ENCODE measurements around the gene FHOD3. TPM values are rescaled to one million over a fixed set of nuclear protein-coding genes. Genes with fewer than 3 reads are reported as not detected.

Gene FHOD3
- total and polyA plus RNA-seq, 3 experiments from 2014 or later, result not detected

- no peaks in the 10 kb centered on the region for H3K4me1 ChIP-seq (ENCODE audit: insufficient read depth, low read length)
- no peaks in the 10 kb centered on the region for H3K9me3 ChIP-seq (ENCODE audit: low read length)
- Mint-ChIP-seq H3K4me1 (peaks cover 12 to 18% (median 13%) of the 10 kb centered on the region in 3 donors), H3K4me3 (no peak overlapping the region), H3K9me3 (no peaks in the 10 kb centered on the region), H3K27me3 (peaks cover 5 to 22% of the 10 kb centered on the region in 2 donors), H3K36me3 (peaks cover 0 to 5% (median 0%) of the 10 kb centered on the region in 3 donors), H3K27ac (no peak overlapping the region)
- DNase-seq, result no peak
- POLR2A ChIA-PET, result no interaction called here
- H3K36me3 ChIP-seq (ENCODE audit: insufficient read depth, low read length), result no peaks in the 10 kb centered on the region
- H3K4me3 ChIP-seq (ENCODE audit: low read length), result no peak overlapping the region
- H3K27ac ChIP-seq (ENCODE audit: low read depth, low read length), result no peak overlapping the region
- CTCF ChIA-PET, result no interaction called here
- peaks cover 5% of the 10 kb centered on the region for H3K27me3 ChIP-seq (ENCODE audit: insufficient read depth, low read length, poor library complexity, severe bottlenecking)
These were observed 474.8 kb downstream of the FHOD3 start for GRCh38 chr18:36772241-36772723.

- Histone ChIP-seq H3K27ac (ENCODE audit: low read depth, low read length) (no peak overlapping the region), H3K4me3 (ENCODE audit: low read length) (no peak overlapping the region), H3K4me1 (ENCODE audit: insufficient read depth, low read length) (no peaks in the 10 kb centered on the region), H3K27me3 (ENCODE audit: insufficient read depth, low read length, poor library complexity, severe bottlenecking) (no peaks in the 10 kb centered on the region), H3K36me3 (ENCODE audit: insufficient read depth, low read length) (no peaks in the 10 kb centered on the region), H3K9me3 (ENCODE audit: low read length) (no peaks in the 10 kb centered on the region)
- H3K27ac Mint-ChIP-seq, result peak overlapping the region in 1 of 8 donors; percentile 29
- POLR2A ChIA-PET, result no interaction called here
- H3K27me3 Mint-ChIP-seq, result peaks cover 2 to 8% of the 10 kb centered on the region in 2 donors
- peak overlapping the region in 1 of 7 donors; percentile 44 for H3K4me3 Mint-ChIP-seq
- H3K4me1 Mint-ChIP-seq, result peaks cover 11 to 17% (median 12%) of the 10 kb centered on the region in 3 donors
- no peaks in the 10 kb centered on the region for H3K9me3 Mint-ChIP-seq
- no peak for DNase-seq
- CTCF ChIA-PET, result no interaction called here
- peaks cover 1 to 5% (median 4%) of the 10 kb centered on the region in 3 donors for H3K36me3 Mint-ChIP-seq
These were observed 477.9 kb downstream of the FHOD3 start for GRCh38 chr18:36775396-36775795.

- Mint-ChIP-seq H3K27me3 (peaks cover 2 to 5% of the 10 kb centered on the region in 2 donors), H3K36me3 (peaks cover 4 to 7% (median 6%) of the 10 kb centered on the region in 3 donors), H3K27ac (no peak overlapping the region), H3K9me3 (no peaks in the 10 kb centered on the region), H3K4me1 (peaks cover 1 to 5% (median 3%) of the 10 kb centered on the region in 3 donors), H3K4me3 (no peak overlapping the region)
- POLR2A ChIA-PET, result no interaction called here
- Histone ChIP-seq H3K9me3 (ENCODE audit: low read length) (no peaks in the 10 kb centered on the region), H3K36me3 (ENCODE audit: insufficient read depth, low read length) (no peaks in the 10 kb centered on the region), H3K4me3 (ENCODE audit: low read length) (no peak overlapping the region), H3K27me3 (ENCODE audit: insufficient read depth, low read length, poor library complexity, severe bottlenecking) (no peaks in the 10 kb centered on the region), H3K27ac (ENCODE audit: low read depth, low read length) (no peak overlapping the region), H3K4me1 (ENCODE audit: insufficient read depth, low read length) (no peaks in the 10 kb centered on the region)
- CTCF ChIA-PET, result interaction anchor here (0.9 kb wide), 1 partner anchor 17 kb away, joined by 3 read pairs; no protein-coding TSS in a partner anchor
- DNase-seq, result no peak
These were observed 479.1 kb downstream of the FHOD3 start for GRCh38 chr18:36776650-36777049.

- Histone ChIP-seq H3K9me3 (ENCODE audit: low read length) (no peaks in the 10 kb centered on the region), H3K27me3 (ENCODE audit: insufficient read depth, low read length, poor library complexity, severe bottlenecking) (no peaks in the 10 kb centered on the region), H3K4me3 (ENCODE audit: low read length) (no peak overlapping the region), H3K4me1 (ENCODE audit: insufficient read depth, low read length) (no peaks in the 10 kb centered on the region), H3K36me3 (ENCODE audit: insufficient read depth, low read length) (no peaks in the 10 kb centered on the region), H3K27ac (ENCODE audit: low read depth, low read length) (no peak overlapping the region)
- Mint-ChIP-seq H3K36me3 (peaks cover 0 to 15% (median 9%) of the 10 kb centered on the region in 3 donors), H3K27ac (no peak overlapping the region), H3K9me3 (no peaks in the 10 kb centered on the region), H3K27me3 (peaks cover 2 to 5% of the 10 kb centered on the region in 2 donors), H3K4me3 (no peak overlapping the region), H3K4me1 (no peaks in the 10 kb centered on the region)
- CTCF ChIA-PET, result interaction anchor here (1.3 kb wide), 1 partner anchor 33 kb away, joined by 3 read pairs; no protein-coding TSS in a partner anchor
- no peak for DNase-seq
- POLR2A ChIA-PET, result no interaction called here
These were observed 480.1 kb downstream of the FHOD3 start for GRCh38 chr18:36777566-36777965.

- Histone ChIP-seq H3K4me1 (ENCODE audit: insufficient read depth, low read length) (no peaks in the 10 kb centered on the region), H3K27me3 (ENCODE audit: insufficient read depth, low read length, poor library complexity, severe bottlenecking) (no peaks in the 10 kb centered on the region), H3K4me3 (ENCODE audit: low read length) (no peak overlapping the region), H3K27ac (ENCODE audit: low read depth, low read length) (no peak overlapping the region), H3K36me3 (ENCODE audit: insufficient read depth, low read length) (no peaks in the 10 kb centered on the region), H3K9me3 (ENCODE audit: low read length) (no peaks in the 10 kb centered on the region)
- no peak for DNase-seq
- CTCF ChIA-PET, result no interaction called here
- Mint-ChIP-seq H3K27me3 (no peaks in the 10 kb centered on the region), H3K4me1 (no peaks in the 10 kb centered on the region), H3K36me3 (peaks cover 3 to 26% (median 10%) of the 10 kb centered on the region in 3 donors), H3K27ac (no peak overlapping the region), H3K4me3 (no peak overlapping the region), H3K9me3 (no peaks in the 10 kb centered on the region)
- POLR2A ChIA-PET, result no interaction called here
These were observed 483.2 kb downstream of the FHOD3 start for GRCh38 chr18:36780748-36781147.

GRCh38 chr18:36782710-36783109, 485.2 kb downstream of the FHOD3 start:
- H3K4me1 Mint-ChIP-seq, result peaks cover 0 to 1% (median 0%) of the 10 kb centered on the region in 3 donors
- H3K27ac ChIP-seq (ENCODE audit: low read depth, low read length), result no peak overlapping the region
- H3K27me3 ChIP-seq (ENCODE audit: insufficient read depth, low read length, poor library complexity, severe bottlenecking), result no peaks in the 10 kb centered on the region
- H3K9me3 Mint-ChIP-seq, result no peaks in the 10 kb centered on the region
- no peaks in the 10 kb centered on the region for H3K27me3 Mint-ChIP-seq
- no peaks in the 10 kb centered on the region for H3K4me1 ChIP-seq (ENCODE audit: insufficient read depth, low read length)
- CTCF ChIA-PET, result no interaction called here
- POLR2A ChIA-PET, result no interaction called here
- peak overlapping the region in 1 of 8 donors; percentile 17 for H3K27ac Mint-ChIP-seq
- peaks cover 6 to 41% (median 13%) of the 10 kb centered on the region in 3 donors for H3K36me3 Mint-ChIP-seq
- H3K9me3 ChIP-seq (ENCODE audit: low read length), result no peaks in the 10 kb centered on the region
- no peaks in the 10 kb centered on the region for H3K36me3 ChIP-seq (ENCODE audit: insufficient read depth, low read length)
- no peak overlapping the region for H3K4me3 Mint-ChIP-seq
- no peak for DNase-seq
- no peak overlapping the region for H3K4me3 ChIP-seq (ENCODE audit: low read length)

- Histone ChIP-seq H3K27ac (ENCODE audit: low read depth, low read length) (no peak overlapping the region), H3K4me1 (ENCODE audit: insufficient read depth, low read length) (no peaks in the 10 kb centered on the region), H3K9me3 (ENCODE audit: low read length) (no peaks in the 10 kb centered on the region), H3K36me3 (ENCODE audit: insufficient read depth, low read length) (no peaks in the 10 kb centered on the region), H3K27me3 (ENCODE audit: insufficient read depth, low read length, poor library complexity, severe bottlenecking) (no peaks in the 10 kb centered on the region), H3K4me3 (ENCODE audit: low read length) (no peak overlapping the region)
- POLR2A ChIA-PET, result no interaction called here
- no peaks in the 10 kb centered on the region for H3K9me3 Mint-ChIP-seq
- no peaks in the 10 kb centered on the region for H3K27me3 Mint-ChIP-seq
- peaks cover 0 to 1% (median 0%) of the 10 kb centered on the region in 3 donors for H3K4me1 Mint-ChIP-seq
- H3K4me3 Mint-ChIP-seq, result no peak overlapping the region
- H3K27ac Mint-ChIP-seq, result no peak overlapping the region
- CTCF ChIA-PET, result no interaction called here
- no peak for DNase-seq
- peaks cover 6 to 49% (median 14%) of the 10 kb centered on the region in 3 donors for H3K36me3 Mint-ChIP-seq
These were observed 486.3 kb downstream of the FHOD3 start for GRCh38 chr18:36783792-36784191.

GRCh38 chr18:36786686-36787085, 489.2 kb downstream of the FHOD3 start:
- Histone ChIP-seq H3K4me1 (ENCODE audit: insufficient read depth, low read length) (no peaks in the 10 kb centered on the region), H3K27me3 (ENCODE audit: insufficient read depth, low read length, poor library complexity, severe bottlenecking) (no peaks in the 10 kb centered on the region), H3K4me3 (ENCODE audit: low read length) (no peak overlapping the region), H3K27ac (ENCODE audit: low read depth, low read length) (no peak overlapping the region), H3K9me3 (ENCODE audit: low read length) (no peaks in the 10 kb centered on the region), H3K36me3 (ENCODE audit: insufficient read depth, low read length) (no peaks in the 10 kb centered on the region)
- Mint-ChIP-seq H3K27me3 (no peaks in the 10 kb centered on the region), H3K4me3 (no peak overlapping the region), H3K36me3 (peaks cover 24 to 66% (median 28%) of the 10 kb centered on the region in 3 donors), H3K4me1 (peaks cover 0 to 1% (median 0%) of the 10 kb centered on the region in 3 donors), H3K9me3 (peaks cover 0 to 2% (median 0%) of the 10 kb centered on the region in 5 donors), H3K27ac (peak overlapping the region in 1 of 8 donors; percentile 47)
- ChIA-PET POLR2A (no interaction called here), CTCF (no interaction called here)
- no peak for DNase-seq
